ENCODE measurements around the gene CDCP2.

- TF ChIP-seq TCF12 (IDR thresholded peaks at IDR 0.05; ENCODE audit: low read depth, low read length) (no peak), JUN (IDR thresholded peaks at IDR 0.05; ENCODE audit: low read depth, low read length) (no peak), BACH1 (IDR thresholded peaks at IDR 0.05; ENCODE audit: low read length) (no peak), CHD2 (IDR thresholded peaks at IDR 0.05; ENCODE audit: low read length) (no peak), EP300 (IDR thresholded peaks at IDR 0.05; ENCODE audit: borderline replicate concordance in 1 of 2, low read depth in 2 of 2, low read length in 2 of 2) (no peak), POLR2AphosphoS5 (IDR thresholded peaks at IDR 0.05; ENCODE audit: low read depth, low read length) (no peak), ATF2 (IDR thresholded peaks at IDR 0.05; ENCODE audit: low read length) (no peak), GABPA (IDR thresholded peaks at IDR 0.05; ENCODE audit: borderline replicate concordance, insufficient read depth, low read length) (no peak), BRCA1 (IDR thresholded peaks at IDR 0.05; ENCODE audit: low read depth, low read length) (no peak), CREB1 (IDR thresholded peaks at IDR 0.05) (no peak)
- TF ChIP-seq, protein P1, sequence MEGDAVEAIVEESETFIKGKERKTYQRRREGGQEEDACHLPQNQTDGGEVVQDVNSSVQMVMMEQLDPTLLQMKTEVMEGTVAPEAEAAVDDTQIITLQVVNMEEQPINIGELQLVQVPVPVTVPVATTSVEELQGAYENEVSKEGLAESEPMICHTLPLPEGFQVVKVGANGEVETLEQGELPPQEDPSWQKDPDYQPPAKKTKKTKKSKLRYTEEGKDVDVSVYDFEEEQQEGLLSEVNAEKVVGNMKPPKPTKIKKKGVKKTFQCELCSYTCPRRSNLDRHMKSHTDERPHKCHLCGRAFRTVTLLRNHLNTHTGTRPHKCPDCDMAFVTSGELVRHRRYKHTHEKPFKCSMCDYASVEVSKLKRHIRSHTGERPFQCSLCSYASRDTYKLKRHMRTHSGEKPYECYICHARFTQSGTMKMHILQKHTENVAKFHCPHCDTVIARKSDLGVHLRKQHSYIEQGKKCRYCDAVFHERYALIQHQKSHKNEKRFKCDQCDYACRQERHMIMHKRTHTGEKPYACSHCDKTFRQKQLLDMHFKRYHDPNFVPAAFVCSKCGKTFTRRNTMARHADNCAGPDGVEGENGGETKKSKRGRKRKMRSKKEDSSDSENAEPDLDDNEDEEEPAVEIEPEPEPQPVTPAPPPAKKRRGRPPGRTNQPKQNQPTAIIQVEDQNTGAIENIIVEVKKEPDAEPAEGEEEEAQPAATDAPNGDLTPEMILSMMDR (IDR thresholded peaks at IDR 0.05; ENCODE audit: control extremely low read depth in 1 of 3, insufficient read depth in 1 of 3, low read depth in 1 of 3, low read length in 3 of 3) = no peak
- TF ChIP-seq, protein P2, sequence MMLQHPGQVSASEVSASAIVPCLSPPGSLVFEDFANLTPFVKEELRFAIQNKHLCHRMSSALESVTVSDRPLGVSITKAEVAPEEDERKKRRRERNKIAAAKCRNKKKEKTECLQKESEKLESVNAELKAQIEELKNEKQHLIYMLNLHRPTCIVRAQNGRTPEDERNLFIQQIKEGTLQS (IDR thresholded peaks at IDR 0.05; ENCODE audit: insufficient read depth, low read depth, low read length) = no peak
Observed at GRCh38 chr1:54161495-54162168, 8.8 kb upstream of the CDCP2 start.

Data from H1 (cell line).